Loucy (cell line): ENCODE measurements around the gene ZBTB32.
A peak's percentile ranks its signal among the peaks of the same experiment; 100 is the strongest.

Experiments used
- H2AFZ ChIP-seq: fragments of 200-600 bp; sonication (generic); 2 replicates; pipeline ENCODE4 v1.6.0; 2016; ENCODE audit warnings: antibody characterized with exemption, mild to moderate bottlenecking, low read length, moderate library complexity
- H3F3A ChIP-seq: fragments of 200-600 bp; 2 replicates; pipeline ENCODE4 v1.6.0; 2016; ENCODE audit warnings: antibody characterized with exemption, low read depth, mild to moderate bottlenecking
- H3K27me3 ChIP-seq: fragments of 200-600 bp; sonication (generic); 2 replicates; pipeline ENCODE4 v1.6.1; 2014; ENCODE audit warnings: low read length, mild to moderate bottlenecking; ENCODE audit not compliant: insufficient read depth, poor library complexity, severe bottlenecking
- H3K36me3 ChIP-seq: fragments of 200-600 bp; sonication (generic); 2 replicates; pipeline ENCODE4 v1.6.1; 2016; ENCODE audit warnings: low read length; ENCODE audit not compliant: insufficient read depth
- H3K4me1 ChIP-seq: fragments of 200-600 bp; sonication (generic); 2 replicates; pipeline ENCODE4 v1.5.1; 2014; ENCODE audit warnings: low read length, mild to moderate bottlenecking; ENCODE audit not compliant: insufficient read depth, poor library complexity, severe bottlenecking
- H3K4me2 ChIP-seq: fragments of 200-600 bp; sonication (generic); 2 replicates; pipeline ENCODE4 v1.6.0; 2014; ENCODE audit warnings: antibody characterized with exemption, low read length, low read depth, mild to moderate bottlenecking; ENCODE audit not compliant: poor library complexity, severe bottlenecking
- H3K4me3 ChIP-seq: fragments of 200-600 bp; sonication (generic); 2 replicates; pipeline ENCODE4 v1.5.1; 2014; ENCODE audit warnings: low read length, mild to moderate bottlenecking, mixed read lengths; ENCODE audit not compliant: poor library complexity, severe bottlenecking
- H3K79me2 ChIP-seq: fragments of 200-600 bp; sonication (generic); 2 replicates; pipeline ENCODE4 v1.6.1; 2014; ENCODE audit warnings: low read length; ENCODE audit not compliant: insufficient read depth
- H3K9ac ChIP-seq: fragments of 200-600 bp; sonication (generic); 2 replicates; pipeline ENCODE4 v1.6.0; 2014; ENCODE audit warnings: mild to moderate bottlenecking, low read depth, low read length, moderate library complexity; ENCODE audit not compliant: poor library complexity, severe bottlenecking
- H3K9me2 ChIP-seq: fragments of 200-600 bp; sonication (generic); replicated peaks from 2 replicates; pipeline ENCODE4 v1.6.1; 2016; ENCODE audit warnings: low read depth, low read length, mixed read lengths
- H3K9me3 ChIP-seq: fragments of 200-600 bp; sonication (generic); 2 replicates; pipeline ENCODE4 v1.6.1; 2014; ENCODE audit warnings: mild to moderate bottlenecking, antibody characterized with exemption, low read length, low read depth; ENCODE audit not compliant: insufficient read depth
- H4K20me1 ChIP-seq: fragments of 200-600 bp; sonication (generic); 2 replicates; pipeline ENCODE4 v1.6.0; 2014; ENCODE audit warnings: antibody characterized with exemption, low read length, mild to moderate bottlenecking; ENCODE audit not compliant: insufficient read depth, poor library complexity, severe bottlenecking
- CTCF ChIP-seq: fragments of 200-600 bp; sonication (generic); conservative IDR thresholded peaks from 2 replicates; pipeline ENCODE4 v1.5.1; 2014; ENCODE audit warnings: mild to moderate bottlenecking, antibody characterized with exemption, low read length
- EZH2phosphoT487 ChIP-seq: fragments of 200-600 bp; IDR thresholded peaks from 2 replicates; pipeline ENCODE4 v1.6.1; 2018; ENCODE audit warnings: antibody characterized with exemption, mild to moderate bottlenecking, moderate library complexity, borderline replicate concordance

ZBTB32 gene

GRCh38 chr19:35713904-35714495 is 9.6 kb downstream of the ZBTB32 start:
- peaks cover 18% of the 10 kb centered on the region for H3K79me2 ChIP-seq
- H3K27me3 ChIP-seq = no peaks in the 10 kb centered on the region
- no peak overlapping the region for H3K9ac ChIP-seq
- peaks cover 19% of the 10 kb centered on the region for H3K4me1 ChIP-seq
- TF ChIP-seq CTCF = no peak
- TF ChIP-seq EZH2phosphoT487 = no peak
- H4K20me1 ChIP-seq = peaks cover 9% of the 10 kb centered on the region
- H2AFZ ChIP-seq = no peak overlapping the region
- no peaks in the 10 kb centered on the region for H3K9me2 ChIP-seq
- H3K36me3 ChIP-seq = no peaks in the 10 kb centered on the region
- no peak overlapping the region for H3K4me2 ChIP-seq
- H3K4me3 ChIP-seq = no peak overlapping the region
- no peaks in the 10 kb centered on the region for H3F3A ChIP-seq
- no peaks in the 10 kb centered on the region for H3K9me3 ChIP-seq

GRCh38 chr19:35714601-35715354 is 10.4 kb downstream of the ZBTB32 start:
- peak overlapping the region; percentile 81 for H3K4me3 ChIP-seq

GRCh38 chr19:35715355-35715809 is 11.0 kb downstream of the ZBTB32 start:
- Histone ChIP-seq H3K36me3 (no peaks in the 10 kb centered on the region), H3K9ac (peak overlapping the region; percentile 79), H3K4me1 (peaks cover 27% of the 10 kb centered on the region), H3K9me3 (no peaks in the 10 kb centered on the region), H4K20me1 (peaks cover 22% of the 10 kb centered on the region), H3F3A (no peaks in the 10 kb centered on the region), H3K79me2 (peaks cover 32% of the 10 kb centered on the region), H3K4me2 (peak overlapping the region; percentile 84), H3K4me3 (peak overlapping the region; percentile 81), H3K27me3 (no peaks in the 10 kb centered on the region), H3K9me2 (no peaks in the 10 kb centered on the region), H2AFZ (no peak overlapping the region)
- TF ChIP-seq EZH2phosphoT487 = no peak
- TF ChIP-seq CTCF = no peak

More at GRCh38 chr19:35714601-35715354, 10.4 kb downstream of the ZBTB32 start:
- Histone ChIP-seq H3K27me3 (no peaks in the 10 kb centered on the region), H2AFZ (no peak overlapping the region), H3F3A (no peaks in the 10 kb centered on the region), H4K20me1 (peaks cover 17% of the 10 kb centered on the region), H3K79me2 (peaks cover 26% of the 10 kb centered on the region), H3K9me3 (no peaks in the 10 kb centered on the region), H3K9me2 (no peaks in the 10 kb centered on the region), H3K9ac (peak overlapping the region; percentile 79), H3K4me1 (peaks cover 27% of the 10 kb centered on the region), H3K36me3 (no peaks in the 10 kb centered on the region), H3K4me2 (peak overlapping the region; percentile 84)
- TF ChIP-seq CTCF = peak; percentile 47; the same call in 1 of the 2 replicates
- no peak for TF ChIP-seq EZH2phosphoT487
